ENCODE results near the gene EVI5L. TPM values are rescaled to one million over a fixed set of nuclear protein-coding genes. Genes with fewer than 3 reads are reported as not detected.

EVI5L gene
- total and polyA plus RNA-seq, 2 of the 8 experiments (the other 6 are each of a cell fraction or from before 2014, with no cell fraction given): 7.2 to 11.0 TPM

- TF ChIP-seq SUZ12 (IDR thresholded peaks at IDR 0.05; ENCODE audit: low read length): no peak
- TF ChIP-seq CTCF (IDR thresholded peaks at IDR 0.05; ENCODE audit: control extremely low read depth in 1 of 3, insufficient read depth in 1 of 3, low read depth in 1 of 3, low read length in 3 of 3): no peak
- TF ChIP-seq KDM5A (IDR thresholded peaks at IDR 0.05; ENCODE audit: low read length): no peak
- TF ChIP-seq TEAD4 (IDR thresholded peaks at IDR 0.05; ENCODE audit: low read depth, low read length): no peak
- TF ChIP-seq PHF8 (conservative IDR thresholded peaks at IDR 0.05; ENCODE audit: low read depth, low read length): no peak
- TF ChIP-seq EGR1 (IDR thresholded peaks at IDR 0.05; ENCODE audit: borderline replicate concordance, low read depth, low read length): no peak
- no peak for TF ChIP-seq RNF2 (IDR thresholded peaks at IDR 0.05; ENCODE audit: borderline replicate concordance, low read depth, low read length, missing control alignments, poor library complexity, severe bottlenecking)
- TF ChIP-seq KDM1A (IDR thresholded peaks at IDR 0.05; ENCODE audit: borderline replicate concordance, low read length): no peak
- no peak for TF ChIP-seq BACH1 (IDR thresholded peaks at IDR 0.05; ENCODE audit: low read length)
- TF ChIP-seq RBBP5 (IDR thresholded peaks at IDR 0.05; ENCODE audit: borderline replicate concordance, low read depth, low read length): no peak
- TF ChIP-seq POLR2AphosphoS5 (IDR thresholded peaks at IDR 0.05; ENCODE audit: low read depth, low read length): no peak
- peak; percentile 21; the same call in 1 of the 2 replicates for TF ChIP-seq CREB1 (IDR thresholded peaks at IDR 0.05)
- TF ChIP-seq HDAC6 (IDR thresholded peaks at IDR 0.05; ENCODE audit: low read depth, low read length): no peak
- no peak for TF ChIP-seq HDAC2 (IDR thresholded peaks at IDR 0.05; ENCODE audit: borderline replicate concordance in 1 of 2, low read depth in 2 of 2, low read length in 2 of 2)
- no peak for TF ChIP-seq SRF (IDR thresholded peaks at IDR 0.05; ENCODE audit: low read depth, low read length)
- no peak for TF ChIP-seq CBX8 (IDR thresholded peaks at IDR 0.05; ENCODE audit: borderline replicate concordance, low read depth, low read length)
- peak; percentile 7 for TF ChIP-seq ASH2L (IDR thresholded peaks at IDR 0.05; ENCODE audit: low read length)
- no peak for TF ChIP-seq TCF12 (IDR thresholded peaks at IDR 0.05; ENCODE audit: low read depth, low read length)
Measured at GRCh38 chr19:7888145-7888825, 58.3 kb downstream of the EVI5L start, which contains the start of gene LRRC8E (continued).
